Activated naive CD4-positive, alpha-beta T cell treated with anti-CD3 and anti-CD28 coated beads, Interleukin-2, amount 10 ng/mL, durations not matched to agents 7 days and 5 days (primary cell): ENCODE measurements around the gene INO80E.
A peak's percentile ranks its signal among the peaks of the same experiment; 100 is the strongest.
"Not testable (repeated sequence)": the region's sequence is repeated elsewhere in the genome, so short reads cannot be mapped to it uniquely, and the experiment has no call there.

Experiments used
- CTCF ChIA-PET: fragments of 350-600 bp; sonication (Branson Sonifier 250); formaldehyde crosslinking; loops from one replicate; lab custom pipeline; 2021; ENCODE audit warnings: antibody characterized with exemption; lab: Charles Lee
- DNase-seq: peaks from one replicate; pipeline ENCODE4 v3.0.0-alpha.2; 2020
- H3K27ac Mint-ChIP-seq: one replicate; pipeline ENCODE4 v1.8.0; 2021; ENCODE audit warnings: mild to moderate bottlenecking, moderate library complexity, mixed read lengths
- H3K27me3 Mint-ChIP-seq: one replicate; pipeline ENCODE4 v1.8.0; 2021; ENCODE audit warnings: mild to moderate bottlenecking, mixed read lengths
- H3K36me3 Mint-ChIP-seq: one replicate; pipeline ENCODE4 v1.8.0; 2021; ENCODE audit warnings: mixed read lengths
- H3K4me1 Mint-ChIP-seq: one replicate; pipeline ENCODE4 v1.8.0; 2021; ENCODE audit warnings: mixed read lengths
- H3K4me3 Mint-ChIP-seq: one replicate; pipeline ENCODE4 v1.8.0; 2021; ENCODE audit warnings: mild to moderate bottlenecking, moderate library complexity, mixed read lengths
- H3K9me3 Mint-ChIP-seq: one replicate; pipeline ENCODE4 v1.8.0; 2021; ENCODE audit warnings: mixed read lengths

The INO80E gene

DNA sequence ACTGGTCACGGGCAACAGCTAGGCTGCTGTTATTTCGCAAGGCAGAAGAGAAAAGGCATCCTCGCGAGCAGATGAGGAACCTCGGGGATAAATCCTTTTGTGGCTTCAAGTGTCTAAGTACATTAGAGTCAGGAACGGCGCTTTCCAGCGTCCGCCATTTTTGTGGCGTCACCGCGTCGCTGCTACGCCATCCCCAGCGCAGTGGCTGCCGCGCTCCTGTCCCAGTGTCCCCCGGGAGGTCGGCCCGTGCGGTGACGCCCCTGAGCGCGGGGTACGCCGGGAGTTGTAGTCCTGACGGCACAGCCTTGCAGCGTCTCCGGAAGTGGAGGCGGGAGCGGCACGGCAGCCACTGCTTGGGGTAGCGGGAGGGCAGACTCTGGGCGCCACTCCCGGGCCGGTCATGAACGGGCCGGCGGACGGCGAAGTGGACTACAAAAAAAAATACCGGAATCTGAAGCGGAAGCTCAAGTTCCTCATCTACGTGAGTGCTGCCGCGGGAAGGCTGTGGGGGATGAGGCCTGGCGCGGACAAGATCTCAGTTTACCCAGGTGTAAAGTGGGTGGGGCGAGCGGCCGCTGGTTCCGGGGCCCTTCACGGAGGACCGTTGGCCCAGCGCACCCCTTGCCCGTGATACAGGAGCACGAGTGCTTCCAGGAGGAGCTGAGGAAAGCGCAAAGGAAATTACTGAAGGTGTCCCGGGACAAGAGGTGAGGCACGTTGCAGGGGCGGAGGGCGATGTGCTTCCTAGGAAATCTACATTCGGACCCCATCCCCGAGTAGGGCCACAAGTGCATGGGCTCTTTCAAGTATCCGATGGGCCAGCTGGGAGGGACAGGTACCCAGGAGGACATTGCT is at the start of gene INO80E:
Gene INO80E (plus strand): TSS at position 331 of the 855 bp plus-strand sequence. CDS start 70 bp downstream, at position 401.
- H3K9me3 Mint-ChIP-seq, result no peaks in the 10 kb centered on the region
- CTCF ChIA-PET, result interaction anchor here (0.6 to 1.3 kb wide), 3 partner anchors 8 to 296 kb away, joined by 3 to 5 read pairs (median 3); no protein-coding TSS in a partner anchor
- H3K27ac Mint-ChIP-seq, result peak within 1 kb of the TSS; percentile 98
- peak within 1 kb of the TSS; percentile 93 for H3K4me3 Mint-ChIP-seq
- no peaks in the 10 kb centered on the region for H3K27me3 Mint-ChIP-seq
- peaks cover 40% of the 10 kb centered on the region for H3K36me3 Mint-ChIP-seq
- H3K4me1 Mint-ChIP-seq, result peaks cover 40% of the 10 kb centered on the region
- DNase-seq, result peak; percentile 100

DNA sequence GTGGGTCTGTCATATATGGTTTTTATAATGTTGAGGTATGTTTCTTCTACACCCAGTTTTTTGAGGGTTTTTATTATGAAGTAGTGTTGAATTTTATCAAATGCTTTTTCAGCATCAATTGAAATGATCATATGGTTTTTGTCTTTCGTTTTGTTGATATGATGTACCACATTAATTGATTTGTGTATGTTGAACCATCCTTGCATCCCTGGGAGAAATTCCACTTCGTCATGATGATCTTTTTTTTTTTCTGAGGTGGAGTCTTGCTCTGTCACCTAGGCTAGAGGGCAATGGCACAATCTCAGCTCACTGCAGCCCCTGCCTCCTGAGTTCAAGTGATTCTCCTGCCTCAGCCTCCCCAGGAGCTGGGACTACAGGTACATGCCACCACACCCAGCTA is 48.1 kb upstream of the INO80E start:
- Mint-ChIP-seq H3K27ac (no peak overlapping the region), H3K9me3 (peaks cover 4% of the 10 kb centered on the region), H3K4me1 (peaks cover under 1% of the 10 kb centered on the region), H3K36me3 (no peaks in the 10 kb centered on the region), H3K27me3 (peaks cover 25% of the 10 kb centered on the region), H3K4me3 (no peak overlapping the region)
- CTCF ChIA-PET, result interaction anchor here (0.8 kb wide), 1 partner anchor 58 kb away, joined by 3 read pairs; no protein-coding TSS in a partner anchor
- DNase-seq, result no peak

- Mint-ChIP-seq H3K27ac (no peak overlapping the region), H3K4me3 (no peak overlapping the region), H3K9me3 (peaks cover 4% of the 10 kb centered on the region), H3K4me1 (no peaks in the 10 kb centered on the region), H3K36me3 (no peaks in the 10 kb centered on the region), H3K27me3 (peaks cover 22% of the 10 kb centered on the region)
- no peak for DNase-seq
- CTCF ChIA-PET, result interaction anchor here (0.8 kb wide), 1 partner anchor 7 kb away, joined by 4 read pairs; no protein-coding TSS in a partner anchor
Measured at GRCh38 chr16:29950806-29951461, 45.1 kb upstream of the INO80E start.

DNA sequence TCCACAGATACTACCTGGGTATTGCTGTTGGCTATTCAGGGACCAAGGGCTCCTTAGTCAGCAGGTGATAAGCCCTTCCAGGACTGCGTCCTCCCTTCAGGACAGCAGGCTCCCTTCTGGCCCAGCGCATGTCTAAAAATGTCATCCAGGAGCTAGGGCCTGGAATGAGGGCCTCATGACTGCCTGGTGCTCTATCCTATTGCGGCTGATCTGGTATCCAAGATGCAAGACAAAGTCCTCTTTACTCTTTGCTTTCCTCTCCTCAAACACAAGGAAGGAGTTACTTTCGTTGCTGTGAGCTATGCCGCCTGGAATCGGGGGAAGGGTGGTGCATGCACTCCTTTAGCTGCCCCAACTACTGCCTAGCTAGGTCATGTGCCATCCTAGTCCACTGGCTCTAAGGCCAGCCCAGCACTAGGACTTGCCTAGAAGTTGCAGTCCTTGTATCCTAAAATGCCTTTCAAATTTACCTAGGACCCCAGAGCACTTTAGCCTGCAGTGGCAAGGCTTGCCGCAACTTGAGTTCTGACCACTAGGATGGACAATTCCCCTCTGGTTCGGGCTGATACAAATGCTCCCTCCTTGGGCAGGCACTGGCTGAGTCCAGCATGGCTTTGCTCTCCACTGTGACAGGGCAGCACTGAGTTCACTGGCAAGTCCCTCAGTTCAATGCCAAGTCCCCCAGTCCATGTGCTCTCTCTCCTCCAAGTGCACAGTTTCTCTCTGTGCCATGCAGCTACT is 44.2 kb upstream of the INO80E start:
- Mint-ChIP-seq H3K27ac (no peak overlapping the region), H3K36me3 (no peaks in the 10 kb centered on the region), H3K4me3 (no peak overlapping the region), H3K4me1 (no peaks in the 10 kb centered on the region), H3K27me3 (peaks cover 23% of the 10 kb centered on the region), H3K9me3 (peaks cover 4% of the 10 kb centered on the region)
- CTCF ChIA-PET, result interaction anchor here (0.8 kb wide), 1 partner anchor 8 kb away, joined by 4 read pairs; no protein-coding TSS in a partner anchor
- DNase-seq, result no peak

- peaks cover 12% of the 10 kb centered on the region for H3K27me3 Mint-ChIP-seq
- peaks cover 8% of the 10 kb centered on the region for H3K36me3 Mint-ChIP-seq
- no peaks in the 10 kb centered on the region for H3K9me3 Mint-ChIP-seq
- peaks cover 23% of the 10 kb centered on the region for H3K4me1 Mint-ChIP-seq
- H3K4me3 Mint-ChIP-seq, result no peak overlapping the region
- no peak for DNase-seq
- CTCF ChIA-PET, result no interaction called here
- H3K27ac Mint-ChIP-seq, result no peak overlapping the region
Measured at GRCh38 chr16:29958756-29959155, 37.3 kb upstream of the INO80E start.

DNA sequence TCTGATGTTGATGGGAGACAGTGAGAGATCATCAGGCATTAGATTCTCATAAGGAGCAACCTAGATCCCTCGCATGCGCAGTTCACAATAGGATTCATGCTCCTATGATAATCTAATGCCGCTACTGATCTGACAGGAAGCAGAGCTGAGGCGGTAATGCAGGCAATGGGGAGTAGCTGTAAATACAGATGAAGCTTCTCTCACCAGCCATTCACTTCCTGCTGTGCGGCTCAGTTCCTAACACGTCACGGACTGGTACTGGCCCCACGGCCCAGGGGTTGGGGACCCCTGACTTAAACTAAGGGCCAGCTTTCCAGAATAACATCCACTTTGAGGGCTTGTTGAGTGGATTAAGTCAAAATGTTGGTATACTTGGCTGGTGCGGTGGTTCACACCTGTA is 36.7 kb upstream of the INO80E start:
- Mint-ChIP-seq H3K27me3 (peaks cover 8% of the 10 kb centered on the region), H3K4me1 (peaks cover 23% of the 10 kb centered on the region), H3K27ac (peak overlapping the region; percentile 55), H3K9me3 (no peaks in the 10 kb centered on the region), H3K36me3 (peaks cover 8% of the 10 kb centered on the region), H3K4me3 (no peak overlapping the region)
- DNase-seq, result no peak
- CTCF ChIA-PET, result no interaction called here

DNA sequence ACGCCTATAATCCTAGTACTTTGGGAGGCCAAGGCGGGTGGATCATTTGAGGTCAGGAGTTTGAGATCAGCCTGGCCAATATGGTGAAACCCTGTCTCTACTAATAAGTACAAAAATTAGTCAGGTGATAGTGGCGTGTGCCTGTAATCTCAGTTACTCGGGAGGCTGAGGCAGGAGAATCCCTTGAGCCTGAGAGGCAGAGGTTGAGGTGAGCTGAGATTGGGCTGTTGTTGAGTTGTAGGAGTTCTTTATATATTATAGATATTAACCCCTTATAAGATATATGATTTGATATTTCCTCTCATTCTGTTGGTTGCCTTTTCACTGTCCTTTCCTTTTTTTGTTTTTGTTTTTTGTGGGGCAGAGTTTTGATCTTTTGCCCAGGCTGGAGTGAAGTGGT is 36.2 kb upstream of the INO80E start:
- CTCF ChIA-PET, H3K27me3 Mint-ChIP-seq, H3K27ac Mint-ChIP-seq, DNase-seq, H3K9me3 Mint-ChIP-seq, H3K4me3 Mint-ChIP-seq: not testable (repeated sequence)
- Mint-ChIP-seq H3K36me3 (peaks cover 11% of the 10 kb centered on the region), H3K4me1 (peaks cover 23% of the 10 kb centered on the region)

DNA sequence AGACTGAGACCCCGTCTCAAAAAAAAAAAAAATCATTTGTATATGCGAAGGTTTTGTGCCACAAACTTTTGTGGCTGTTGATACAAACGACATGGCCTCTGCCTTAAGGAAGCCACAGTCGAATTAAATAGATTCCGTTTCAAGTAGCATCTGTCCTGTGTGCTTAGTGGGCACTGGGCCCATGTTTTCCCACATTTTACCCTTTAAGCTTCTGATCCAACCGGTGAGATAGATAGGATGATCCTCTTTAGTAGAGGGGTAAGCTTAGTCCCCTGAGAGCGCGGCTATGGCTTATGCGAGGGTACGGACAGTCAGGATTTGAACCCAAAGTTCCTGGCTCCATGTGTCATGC is 34.9 kb upstream of the INO80E start:
- Mint-ChIP-seq H3K4me1 (peaks cover 24% of the 10 kb centered on the region), H3K27ac (peak overlapping the region; percentile 90), H3K27me3 (peaks cover 8% of the 10 kb centered on the region), H3K9me3 (no peaks in the 10 kb centered on the region), H3K36me3 (peaks cover 15% of the 10 kb centered on the region), H3K4me3 (peak overlapping the region; percentile 88)
- no peak for DNase-seq
- CTCF ChIA-PET, result interaction anchor here (0.6 to 1.9 kb wide), 3 partner anchors 13 to 70 kb away, joined by 3 to 9 read pairs (median 5); partner anchors contain the start of gene TAOK2

GRCh38 chr16:29961479-29962343 is 34.3 kb upstream of the INO80E start, which contains the start of gene TMEM219:
TSS of gene TMEM219 (plus strand) at chr16:29962079. CDS start at chr16:29963144, 1,065 bp downstream.
- Mint-ChIP-seq H3K4me1 (peaks cover 25% of the 10 kb centered on the region), H3K27me3 (peaks cover 7% of the 10 kb centered on the region), H3K36me3 (peaks cover 15% of the 10 kb centered on the region), H3K4me3 (peak within 1 kb of the TSS; percentile 88), H3K9me3 (no peaks in the 10 kb centered on the region), H3K27ac (peak within 1 kb of the TSS; percentile 90)
- peak; percentile 94 for DNase-seq
- CTCF ChIA-PET, result interaction anchor here (0.6 to 1.9 kb wide), 5 partner anchors 12 to 70 kb away, joined by 3 to 9 read pairs (median 3); partner anchors contain the start of genes ASPHD1 and TAOK2

DNA sequence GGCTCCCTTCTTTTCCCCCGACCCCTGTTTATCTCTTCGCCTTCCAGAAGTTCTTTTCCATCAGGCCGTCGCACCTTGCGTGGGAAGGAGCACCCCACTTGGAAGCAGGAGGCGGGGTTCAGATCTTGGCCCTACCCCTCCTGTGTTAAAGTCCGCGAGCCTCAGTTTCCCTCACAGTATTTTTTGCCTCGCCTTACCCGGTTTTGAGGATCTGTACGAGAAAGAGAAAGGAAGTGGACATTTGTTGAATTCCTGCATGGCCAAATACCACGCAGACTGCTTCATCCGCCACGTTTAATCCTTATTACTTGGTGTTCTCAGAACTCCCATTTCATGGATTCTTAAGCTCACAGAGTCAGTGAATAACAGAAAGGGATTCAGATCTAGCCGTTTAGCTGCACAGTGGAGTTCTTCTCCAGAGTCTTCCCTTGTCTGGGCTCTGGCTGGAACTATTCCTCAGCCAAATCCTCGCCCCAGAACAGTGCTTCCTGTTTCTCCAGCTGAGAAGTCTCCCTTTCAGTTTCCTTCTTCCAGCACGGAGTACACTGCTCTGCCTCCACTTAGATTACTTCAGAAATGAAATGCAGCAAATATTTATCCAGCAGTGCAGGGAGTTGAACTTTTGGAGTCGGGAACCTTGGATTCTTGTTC is 33.6 kb upstream of the INO80E start:
- H3K27ac Mint-ChIP-seq, result peak overlapping the region; percentile 87
- H3K36me3 Mint-ChIP-seq, result peaks cover 15% of the 10 kb centered on the region
- CTCF ChIA-PET, result interaction anchor here (0.6 to 1.9 kb wide), 4 partner anchors 12 to 634 kb away, joined by 3 to 9 read pairs (median 3); partner anchors contain the start of genes ASPHD1 and TAOK2
- H3K4me3 Mint-ChIP-seq, result peak overlapping the region; percentile 88
- no peaks in the 10 kb centered on the region for H3K9me3 Mint-ChIP-seq
- DNase-seq, result no peak
- H3K27me3 Mint-ChIP-seq, result no peaks in the 10 kb centered on the region
- H3K4me1 Mint-ChIP-seq, result peaks cover 25% of the 10 kb centered on the region

DNA sequence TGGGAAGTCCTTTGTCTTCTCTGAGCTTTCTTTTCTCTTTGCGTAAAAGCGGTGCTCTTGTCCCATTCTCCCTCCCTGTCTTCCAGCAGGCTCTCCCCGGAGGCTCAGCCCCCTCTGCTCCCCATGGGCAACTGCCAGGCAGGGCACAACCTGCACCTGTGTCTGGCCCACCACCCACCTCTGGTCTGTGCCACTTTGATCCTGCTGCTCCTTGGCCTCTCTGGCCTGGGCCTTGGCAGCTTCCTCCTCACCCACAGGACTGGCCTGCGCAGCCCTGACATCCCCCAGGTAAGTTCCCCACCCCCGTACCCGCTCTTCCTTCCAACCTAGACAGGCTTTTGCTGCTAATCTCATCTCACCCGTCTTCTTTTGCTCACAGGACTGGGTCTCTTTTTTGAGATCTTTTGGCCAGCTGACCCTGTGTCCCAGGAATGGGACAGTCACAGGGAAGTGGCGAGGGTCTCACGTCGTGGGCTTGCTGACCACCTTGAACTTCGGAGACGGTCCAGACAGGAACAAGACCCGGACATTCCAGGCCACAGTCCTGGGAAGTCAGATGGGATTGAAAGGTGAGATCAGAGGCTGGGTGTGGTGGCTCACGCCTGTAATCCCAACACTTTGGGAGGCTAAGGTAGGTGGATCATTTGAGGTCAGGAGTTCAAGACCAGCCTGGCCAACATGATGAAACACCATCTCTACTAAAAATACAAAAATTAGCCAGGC is 32.9 kb upstream of the INO80E start:
- CTCF ChIA-PET, result interaction anchor here (1.4 to 1.9 kb wide), 2 partner anchors 11 to 63 kb away, joined by 3 to 9 read pairs; partner anchors contain the start of genes ASPHD1 and TAOK2

GRCh38 chr16:29968205-29968604 is 27.8 kb upstream of the INO80E start:
- H3K27ac Mint-ChIP-seq, result no peak overlapping the region
- H3K4me1 Mint-ChIP-seq, result peaks cover 13% of the 10 kb centered on the region
- CTCF ChIA-PET, result no interaction called here
- no peaks in the 10 kb centered on the region for H3K9me3 Mint-ChIP-seq
- peaks cover 36% of the 10 kb centered on the region for H3K36me3 Mint-ChIP-seq
- no peak for DNase-seq
- H3K4me3 Mint-ChIP-seq, result no peak overlapping the region
- no peaks in the 10 kb centered on the region for H3K27me3 Mint-ChIP-seq

More for the DNA sequence above, 32.9 kb upstream of the INO80E start:
- no peak for DNase-seq
- peaks cover 17% of the 10 kb centered on the region for H3K36me3 Mint-ChIP-seq
- peak overlapping the region; percentile 87 for H3K27ac Mint-ChIP-seq
- peak overlapping the region; percentile 88 for H3K4me3 Mint-ChIP-seq
- H3K4me1 Mint-ChIP-seq, result peaks cover 25% of the 10 kb centered on the region
- no peaks in the 10 kb centered on the region for H3K27me3 Mint-ChIP-seq
- H3K9me3 Mint-ChIP-seq, result no peaks in the 10 kb centered on the region
